SU-DHL-6 (cell line): Measurements from ENCODE around the gene SH3RF3.

Experiments used
- H2AFZ ChIP-seq: fragments of 200-600 bp; sonication (generic); 2 replicates; pipeline ENCODE4 v1.6.1; 2014; ENCODE audit warnings: low read depth, mild to moderate bottlenecking, moderate library complexity, mixed read lengths, antibody characterized with exemption, low read length; ENCODE audit not compliant: severe bottlenecking
- H3F3A ChIP-seq: fragments of 200-600 bp; shearing (Covaris generic); 2 replicates; pipeline ENCODE4 v1.6.0; 2016; ENCODE audit warnings: antibody characterized with exemption, mild to moderate bottlenecking; ENCODE audit not compliant: insufficient read depth
- H3K27ac ChIP-seq: fragments of 200-600 bp; sonication (generic); 2 replicates; pipeline ENCODE4 v1.5.1; 2016; ENCODE audit warnings: low read depth, mild to moderate bottlenecking, low read length, moderate library complexity, mixed read lengths
- H3K27me3 ChIP-seq: fragments of 200-600 bp; sonication (generic), shearing (Covaris generic); 2 replicates; pipeline ENCODE4 v1.6.0; 2014; ENCODE audit warnings: mild to moderate bottlenecking, low read length
- H3K36me3 ChIP-seq: fragments of 200-600 bp; sonication (generic); 2 replicates; pipeline ENCODE4 v1.6.1; 2014; ENCODE audit warnings: mild to moderate bottlenecking, low read length, mixed read lengths
- H3K4me2 ChIP-seq: fragments of 300-600, 200-600 bp; shearing (Covaris generic), sonication (generic); 2 replicates; pipeline ENCODE4 v1.6.0; 2014; ENCODE audit warnings: low read length, low read depth, mild to moderate bottlenecking; ENCODE audit not compliant: poor library complexity, severe bottlenecking
- H3K4me3 ChIP-seq: fragments of 200-600 bp; sonication (generic); 2 replicates; pipeline ENCODE4 v1.5.1; 2014; ENCODE audit warnings: antibody characterized with exemption, low read length, mild to moderate bottlenecking, mixed read lengths; ENCODE audit not compliant: insufficient read depth, poor library complexity, severe bottlenecking
- H3K79me2 ChIP-seq: fragments of 200-600 bp; sonication (generic); 2 replicates; pipeline ENCODE4 v1.6.1; 2014; ENCODE audit warnings: mild to moderate bottlenecking, low read length, moderate library complexity; ENCODE audit not compliant: insufficient read depth
- H3K9ac ChIP-seq: fragments of 200-600 bp; sonication (generic); 2 replicates; pipeline ENCODE4 v1.7.0; 2014; ENCODE audit warnings: mild to moderate bottlenecking, low read length
- H3K9me2 ChIP-seq: fragments of 200-600 bp; sonication (generic); replicated peaks from 2 replicates; pipeline ENCODE4 v1.6.1; 2014; ENCODE audit warnings: low read length; ENCODE audit not compliant: insufficient read depth
- H3K9me3 ChIP-seq: fragments of 200-600 bp; sonication (generic); 2 replicates; pipeline ENCODE4 v1.6.1; 2014; ENCODE audit warnings: low read length, mixed read lengths; ENCODE audit not compliant: insufficient read depth
- H4K20me1 ChIP-seq: fragments of 200-600 bp; sonication (generic); 2 replicates; pipeline ENCODE4 v1.6.1; 2014; ENCODE audit warnings: low read depth, mild to moderate bottlenecking, antibody characterized with exemption, low read length, moderate library complexity, mixed read lengths
- EZH2phosphoT487 ChIP-seq: fragments of 200-600 bp; sonication (generic), shearing (Covaris generic); conservative IDR thresholded peaks from 2 replicates; pipeline ENCODE4 v1.6.1; 2018; ENCODE audit warnings: mild to moderate bottlenecking, antibody characterized with exemption, low read length, moderate library complexity, mixed read lengths
- TF ChIP-seq, protein P1 (sequence below): fragments of 200-600 bp; sonication (generic); IDR thresholded peaks from one replicate; pipeline ENCODE4 v1.5.1; 2017; ENCODE audit warnings: antibody characterized with exemption, mild to moderate bottlenecking, low read length, moderate library complexity; ENCODE audit not compliant: insufficient read depth, poor library complexity, severe bottlenecking

SH3RF3 gene

DNA sequence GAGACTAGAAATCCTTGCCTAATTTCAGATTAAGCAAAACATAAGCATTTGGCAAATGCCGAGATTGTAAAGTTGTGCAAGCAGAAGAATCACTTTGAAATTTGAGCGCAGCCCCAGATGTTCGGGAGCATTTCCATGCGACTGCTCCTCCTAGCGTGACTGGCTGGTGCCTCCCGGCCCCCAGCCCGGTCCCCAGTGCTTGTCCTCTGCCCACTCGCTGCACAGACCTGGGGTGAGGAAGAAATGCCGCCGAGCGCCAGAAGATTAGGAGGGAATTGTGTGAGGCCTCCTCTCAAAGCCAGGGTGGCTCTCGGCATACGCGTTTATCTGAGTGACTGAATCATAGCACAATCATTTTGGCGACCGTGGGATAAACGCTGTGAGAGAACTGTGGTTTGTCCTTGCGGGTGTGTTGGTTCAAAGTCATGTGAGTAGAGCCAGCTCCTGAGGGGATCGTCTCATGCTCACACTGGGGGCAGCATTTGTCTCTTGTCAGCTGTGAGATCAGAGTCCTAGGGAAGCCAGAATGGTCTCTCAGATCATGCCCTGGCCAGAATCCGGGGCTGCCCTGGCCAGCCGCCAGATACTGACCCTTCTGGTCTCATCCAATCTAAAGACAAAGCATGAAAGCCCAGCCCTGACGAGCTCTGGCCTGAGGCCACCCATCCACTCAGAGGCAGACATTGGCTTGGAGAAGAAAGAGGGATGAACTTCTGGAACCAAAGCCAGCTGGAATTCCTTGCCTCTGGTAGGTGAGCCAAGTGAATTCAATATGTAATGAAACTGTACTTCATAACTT lies 189.3 kb downstream of the SH3RF3 start:
- TF ChIP-seq, protein P1, sequence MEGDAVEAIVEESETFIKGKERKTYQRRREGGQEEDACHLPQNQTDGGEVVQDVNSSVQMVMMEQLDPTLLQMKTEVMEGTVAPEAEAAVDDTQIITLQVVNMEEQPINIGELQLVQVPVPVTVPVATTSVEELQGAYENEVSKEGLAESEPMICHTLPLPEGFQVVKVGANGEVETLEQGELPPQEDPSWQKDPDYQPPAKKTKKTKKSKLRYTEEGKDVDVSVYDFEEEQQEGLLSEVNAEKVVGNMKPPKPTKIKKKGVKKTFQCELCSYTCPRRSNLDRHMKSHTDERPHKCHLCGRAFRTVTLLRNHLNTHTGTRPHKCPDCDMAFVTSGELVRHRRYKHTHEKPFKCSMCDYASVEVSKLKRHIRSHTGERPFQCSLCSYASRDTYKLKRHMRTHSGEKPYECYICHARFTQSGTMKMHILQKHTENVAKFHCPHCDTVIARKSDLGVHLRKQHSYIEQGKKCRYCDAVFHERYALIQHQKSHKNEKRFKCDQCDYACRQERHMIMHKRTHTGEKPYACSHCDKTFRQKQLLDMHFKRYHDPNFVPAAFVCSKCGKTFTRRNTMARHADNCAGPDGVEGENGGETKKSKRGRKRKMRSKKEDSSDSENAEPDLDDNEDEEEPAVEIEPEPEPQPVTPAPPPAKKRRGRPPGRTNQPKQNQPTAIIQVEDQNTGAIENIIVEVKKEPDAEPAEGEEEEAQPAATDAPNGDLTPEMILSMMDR = no peak
- TF ChIP-seq EZH2phosphoT487 = no peak
- Histone ChIP-seq H3K36me3 (no peaks in the 10 kb centered on the region), H3K27ac (no peak overlapping the region), H3K4me2 (no peak overlapping the region), H3K9ac (no peak overlapping the region), H3F3A (no peaks in the 10 kb centered on the region), H3K9me2 (no peaks in the 10 kb centered on the region), H2AFZ (no peak overlapping the region), H3K4me3 (no peak overlapping the region), H3K9me3 (no peaks in the 10 kb centered on the region), H4K20me1 (no peaks in the 10 kb centered on the region), H3K27me3 (no peaks in the 10 kb centered on the region), H3K79me2 (no peaks in the 10 kb centered on the region)

DNA sequence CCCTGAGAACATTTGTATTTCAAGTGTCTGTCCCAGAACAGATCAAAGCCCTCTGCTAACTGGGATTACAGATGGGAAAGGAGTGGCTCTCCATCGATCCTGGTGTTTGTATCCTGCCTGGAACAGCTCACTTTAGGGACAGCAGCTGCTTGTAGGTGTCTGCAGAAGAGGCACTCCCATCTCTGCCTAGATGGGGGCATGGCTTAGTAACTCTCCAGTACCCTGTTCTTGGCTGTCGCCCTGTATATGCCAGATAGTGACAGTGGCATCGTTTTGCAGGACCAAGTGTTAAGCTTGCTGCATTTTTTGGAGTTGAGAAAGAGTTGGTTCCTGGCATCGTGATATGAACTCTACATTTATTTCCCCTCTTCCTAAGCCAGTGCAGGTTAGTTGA lies 189.9 kb downstream of the SH3RF3 start:
- Histone ChIP-seq H3K27me3 (no peaks in the 10 kb centered on the region), H3F3A (no peaks in the 10 kb centered on the region), H3K9me2 (no peaks in the 10 kb centered on the region), H3K4me3 (no peak overlapping the region), H3K36me3 (no peaks in the 10 kb centered on the region), H3K4me2 (no peak overlapping the region), H4K20me1 (no peaks in the 10 kb centered on the region), H3K79me2 (no peaks in the 10 kb centered on the region), H2AFZ (no peak overlapping the region), H3K9me3 (no peaks in the 10 kb centered on the region), H3K9ac (no peak overlapping the region), H3K27ac (no peak overlapping the region)
- no peak for TF ChIP-seq EZH2phosphoT487
- TF ChIP-seq, protein P1 = no peak

DNA sequence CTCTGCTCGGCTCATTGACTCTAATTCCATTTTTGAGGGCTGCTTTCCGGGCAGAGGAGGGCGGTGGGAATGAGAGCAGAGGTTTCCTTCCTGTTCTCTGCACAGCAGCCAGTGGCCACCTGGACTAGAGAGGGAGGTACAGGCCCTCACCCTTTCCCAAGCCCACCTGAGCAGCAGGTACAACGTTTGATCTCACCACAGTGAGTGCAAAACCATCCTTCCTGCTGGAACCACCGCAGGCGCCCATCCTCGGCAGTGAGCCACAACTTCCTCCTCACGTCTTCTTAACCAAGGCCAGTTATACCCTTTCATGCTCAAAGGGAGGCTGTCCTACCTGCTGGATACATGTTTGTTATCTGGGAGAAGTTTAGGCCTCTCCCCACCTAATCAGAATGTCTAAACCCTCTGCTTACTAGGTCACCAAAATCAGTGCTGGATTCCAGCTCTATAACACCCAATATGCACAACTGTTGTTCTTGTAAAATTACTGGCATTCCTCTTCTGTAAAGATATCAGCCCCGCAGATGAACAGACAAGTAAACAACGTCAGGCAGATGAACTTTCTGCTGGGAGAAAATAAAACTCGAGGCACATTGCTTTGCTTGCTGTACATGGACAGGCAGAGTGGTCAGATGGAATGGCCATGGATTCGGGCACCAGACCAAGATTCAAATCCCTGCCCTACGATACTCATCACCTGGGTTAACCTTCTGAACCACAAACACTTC lies 191.4 kb downstream of the SH3RF3 start:
- H3K79me2 ChIP-seq = no peaks in the 10 kb centered on the region
- no peak overlapping the region for H2AFZ ChIP-seq
- H3K9me3 ChIP-seq = no peaks in the 10 kb centered on the region
- H3K27me3 ChIP-seq = no peaks in the 10 kb centered on the region
- H3K36me3 ChIP-seq = no peaks in the 10 kb centered on the region
- no peak overlapping the region for H3K4me2 ChIP-seq
- TF ChIP-seq, protein P1 = no peak
- no peak for TF ChIP-seq EZH2phosphoT487
- H3K4me3 ChIP-seq = no peak overlapping the region
- no peak overlapping the region for H3K9ac ChIP-seq
- no peak overlapping the region for H3K27ac ChIP-seq
- H4K20me1 ChIP-seq = no peaks in the 10 kb centered on the region
- no peaks in the 10 kb centered on the region for H3F3A ChIP-seq
- no peaks in the 10 kb centered on the region for H3K9me2 ChIP-seq
